ENCODE data around the gene ESYT2.

The ESYT2 gene

DNA sequence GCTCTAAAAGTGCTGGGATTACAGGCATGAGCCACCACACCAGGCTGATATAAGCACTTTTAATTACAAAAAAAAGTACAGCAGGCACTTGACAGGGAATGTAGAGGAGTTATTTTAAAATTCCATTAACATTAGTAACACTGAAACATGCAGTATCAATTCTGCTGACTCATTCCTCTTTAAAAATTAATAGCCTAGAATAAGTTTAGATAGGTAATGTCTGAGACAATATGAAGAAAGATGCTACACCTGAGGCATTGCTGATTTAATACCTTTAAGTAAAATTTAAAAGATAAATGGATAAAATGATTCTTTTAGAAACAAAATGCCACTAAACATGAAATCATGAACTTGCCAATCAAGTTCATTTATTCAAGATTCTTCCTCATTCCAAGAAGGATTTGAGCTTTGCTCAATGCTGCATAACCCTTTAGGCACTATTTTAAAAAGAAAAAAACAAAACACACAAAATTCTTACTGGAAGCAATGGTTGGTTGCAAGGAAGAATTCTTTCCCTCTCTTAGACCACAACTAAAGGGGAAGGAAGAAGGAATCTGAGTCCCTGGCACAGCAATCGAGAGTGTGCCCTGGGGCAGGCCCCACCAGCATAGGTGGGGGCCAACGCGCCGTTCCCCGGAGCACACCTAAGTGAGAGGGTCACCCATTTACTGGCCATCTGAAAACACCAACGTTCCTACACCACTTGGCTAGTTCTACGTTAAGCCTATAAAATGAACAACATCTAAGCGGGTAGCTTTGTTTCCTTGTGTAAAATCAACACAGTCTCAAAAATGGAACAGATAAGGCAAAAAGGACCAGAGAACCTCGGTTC lies 26.6 kb downstream of the ESYT2 start:
- no peak for DNase-seq

DNA sequence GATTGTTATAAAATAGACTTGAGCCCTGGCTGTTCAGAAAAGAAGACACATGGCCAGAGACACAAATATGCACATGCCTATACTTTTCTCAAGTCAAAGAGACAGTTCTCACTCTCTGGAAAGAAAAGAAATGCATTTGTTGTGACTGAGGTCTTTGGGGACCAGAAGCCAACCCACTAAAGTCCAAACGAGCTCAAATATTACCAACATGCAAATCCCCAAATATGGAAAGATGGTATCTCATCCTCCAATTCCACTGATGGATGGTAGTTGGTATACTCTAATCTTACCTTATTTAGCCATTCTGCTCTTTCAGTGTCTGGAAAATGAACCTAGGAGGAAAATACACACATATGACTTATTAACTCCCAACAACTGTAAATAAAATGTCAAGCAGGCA lies 30.6 kb downstream of the ESYT2 start:
- no peak for DNase-seq

DNA sequence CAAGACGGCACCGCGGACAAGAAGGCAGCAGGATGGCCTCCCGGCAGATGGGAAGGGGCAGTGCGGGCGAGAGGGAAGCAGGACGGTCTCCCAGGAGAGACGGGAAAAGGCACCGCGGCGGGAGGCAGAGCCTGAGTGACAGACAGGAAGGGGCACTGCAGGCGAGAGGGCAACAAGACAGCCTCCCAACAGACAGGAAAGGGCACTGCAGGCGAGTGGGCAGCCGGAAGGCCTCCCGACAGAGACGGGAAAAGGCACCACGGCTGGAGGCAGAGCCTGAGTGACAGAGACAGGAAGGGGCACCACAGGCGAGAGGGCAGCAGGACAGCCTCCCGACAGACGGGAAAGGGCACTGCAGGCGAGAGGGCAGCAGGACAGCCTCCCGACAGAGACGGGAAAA lies 32.6 kb downstream of the ESYT2 start:
- DNase-seq: no peak

DNA sequence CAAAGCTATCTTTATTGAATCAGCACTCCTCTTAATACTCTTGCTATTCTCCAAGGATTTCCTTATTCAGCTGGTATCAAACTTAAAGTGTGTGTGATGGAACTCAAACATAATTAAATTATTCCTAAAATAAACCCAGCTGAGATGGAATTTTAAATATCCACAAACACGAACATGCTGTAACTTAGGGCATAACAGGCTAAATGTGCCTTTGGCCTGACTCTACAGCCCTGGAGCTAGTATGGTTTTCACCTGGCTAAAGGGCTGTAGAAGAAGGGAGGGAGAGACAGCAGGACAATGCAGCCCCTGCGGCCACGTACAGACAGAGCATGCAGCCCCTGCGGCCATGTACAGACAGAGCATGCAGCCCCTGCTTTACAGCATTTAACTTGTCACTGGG lies 34.0 kb downstream of the ESYT2 start:
- DNase-seq: no peak

DNA sequence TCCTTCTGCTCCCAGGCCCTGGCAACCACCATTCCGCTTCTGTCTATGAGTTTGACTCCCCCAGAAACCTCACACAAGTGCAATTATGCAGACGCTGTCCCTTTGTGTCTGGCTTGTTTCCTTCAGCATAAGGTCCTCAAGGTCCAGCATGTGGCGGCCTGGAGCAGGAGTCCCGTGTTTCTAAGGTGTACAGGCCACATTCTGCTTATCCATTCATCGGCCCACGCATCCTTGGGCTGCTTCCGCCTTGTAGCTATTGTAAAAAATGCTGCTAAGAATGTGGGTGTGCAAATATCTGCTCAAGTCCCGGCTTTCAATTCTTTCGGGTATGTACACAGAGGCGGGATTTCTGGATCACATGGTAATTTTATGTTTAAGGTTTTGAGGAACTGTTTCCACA lies 38.2 kb downstream of the ESYT2 start:
- DNase-seq: no peak

DNA sequence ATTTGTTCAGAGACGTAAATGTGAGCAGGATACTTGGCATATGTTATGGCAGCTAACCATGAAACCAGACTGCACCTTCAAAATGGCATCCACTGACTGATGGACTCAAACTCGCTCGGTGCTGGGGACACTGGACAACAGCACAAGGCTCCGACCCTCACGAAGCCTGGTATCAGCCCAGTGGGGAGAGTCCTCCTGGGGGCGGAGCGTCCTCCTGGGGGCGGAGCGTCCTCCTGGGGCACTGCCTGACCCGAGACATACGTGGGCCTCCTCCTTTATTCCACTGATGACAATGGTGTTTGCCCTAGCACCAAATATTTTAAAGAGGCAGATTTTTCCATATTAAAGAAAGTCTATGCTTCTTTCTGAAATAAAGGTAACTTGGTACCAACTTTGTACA lies 39.5 kb downstream of the ESYT2 start:
- no peak for DNase-seq

DNA sequence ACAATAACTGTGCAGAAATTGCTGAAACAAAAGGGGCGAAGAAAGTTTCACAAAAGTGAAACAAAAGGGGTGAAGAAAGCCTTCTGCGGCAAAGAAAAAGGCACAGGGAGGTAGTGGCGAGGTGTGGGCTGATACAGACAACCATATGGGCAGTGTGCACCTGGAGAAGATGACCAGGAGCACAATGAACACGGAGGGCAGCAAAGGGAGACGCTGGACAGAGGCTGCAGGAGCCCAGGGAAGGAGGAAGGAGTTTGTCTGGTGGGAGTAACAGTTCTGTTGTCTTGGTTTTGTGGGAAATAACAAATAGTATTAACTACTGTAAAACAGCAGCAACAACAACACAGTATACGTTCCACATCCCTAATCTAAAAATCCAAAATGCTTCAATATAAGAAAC lies 42.4 kb downstream of the ESYT2 start:
- no peak for DNase-seq

DNA sequence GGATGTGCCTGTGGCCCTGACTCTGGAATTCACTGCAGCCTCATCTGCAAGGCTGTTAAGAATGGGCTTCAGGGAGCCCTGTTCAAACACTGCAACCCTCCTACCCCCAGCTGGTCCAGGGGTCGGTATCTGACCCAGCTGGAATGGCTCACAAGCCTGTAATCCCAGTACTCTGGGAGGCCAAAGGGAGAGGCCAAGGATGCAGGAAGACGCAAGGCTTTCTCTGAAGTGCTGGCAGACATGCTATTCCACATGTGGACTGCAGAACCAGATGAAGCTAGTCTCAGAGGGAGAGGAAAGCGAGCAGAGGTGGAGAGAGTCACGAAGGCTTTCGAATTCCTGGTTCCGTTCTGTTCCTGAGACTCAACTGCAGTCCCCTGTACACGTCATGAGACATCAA lies 45.0 kb downstream of the ESYT2 start:
- no peak for DNase-seq

DNA sequence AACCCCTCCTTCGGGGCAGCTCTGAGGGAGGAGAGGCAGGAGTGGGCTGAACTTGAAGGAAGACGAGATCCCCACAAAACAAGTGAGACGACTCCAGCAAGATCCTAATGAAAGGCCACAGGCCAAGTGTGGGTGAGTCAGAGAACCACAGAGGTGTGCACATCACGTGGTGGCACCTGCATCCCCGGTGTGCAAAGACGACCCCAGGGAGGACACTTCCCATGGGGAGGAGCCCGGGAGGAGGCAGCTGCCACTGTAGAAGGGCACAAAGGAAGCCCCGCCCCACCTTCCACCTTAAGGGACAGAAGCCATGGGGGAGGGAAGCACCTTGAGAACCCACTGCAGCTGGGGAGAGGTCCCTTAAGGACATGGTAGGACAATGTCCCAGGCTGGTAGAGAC lies 45.7 kb downstream of the ESYT2 start:
- DNase-seq: no peak

DNA sequence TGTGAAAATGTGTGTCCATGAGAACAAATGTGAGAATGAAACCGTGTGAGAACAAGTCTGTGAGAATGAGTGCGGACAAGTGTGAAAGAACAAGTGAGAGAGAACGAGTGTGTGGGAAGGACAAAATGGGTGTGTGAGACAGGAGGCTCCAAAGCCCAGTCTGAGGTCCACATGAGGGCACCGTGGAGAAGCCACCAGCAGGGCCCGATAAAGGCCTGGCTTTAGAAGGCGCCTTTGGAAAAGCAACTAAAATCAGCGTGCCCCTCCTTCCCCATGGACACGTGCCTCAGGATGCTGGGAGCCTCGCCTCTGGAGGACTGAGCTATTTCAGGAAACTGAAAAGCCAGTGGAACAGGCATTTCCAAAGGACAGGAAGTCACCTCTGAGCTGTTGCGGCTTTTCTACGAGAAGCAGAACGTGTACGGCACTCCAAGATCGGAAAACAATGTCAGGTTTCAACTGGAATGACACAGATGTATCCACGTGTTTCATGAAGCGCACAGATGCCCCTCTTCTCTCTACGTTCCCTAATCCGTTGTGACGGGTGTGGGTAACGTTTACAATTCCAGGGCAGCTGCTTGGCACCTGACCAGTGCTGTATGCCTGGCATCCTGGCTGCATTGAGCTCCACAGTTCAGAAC lies 46.4 kb downstream of the ESYT2 start:
- DNase-seq: no peak

DNA sequence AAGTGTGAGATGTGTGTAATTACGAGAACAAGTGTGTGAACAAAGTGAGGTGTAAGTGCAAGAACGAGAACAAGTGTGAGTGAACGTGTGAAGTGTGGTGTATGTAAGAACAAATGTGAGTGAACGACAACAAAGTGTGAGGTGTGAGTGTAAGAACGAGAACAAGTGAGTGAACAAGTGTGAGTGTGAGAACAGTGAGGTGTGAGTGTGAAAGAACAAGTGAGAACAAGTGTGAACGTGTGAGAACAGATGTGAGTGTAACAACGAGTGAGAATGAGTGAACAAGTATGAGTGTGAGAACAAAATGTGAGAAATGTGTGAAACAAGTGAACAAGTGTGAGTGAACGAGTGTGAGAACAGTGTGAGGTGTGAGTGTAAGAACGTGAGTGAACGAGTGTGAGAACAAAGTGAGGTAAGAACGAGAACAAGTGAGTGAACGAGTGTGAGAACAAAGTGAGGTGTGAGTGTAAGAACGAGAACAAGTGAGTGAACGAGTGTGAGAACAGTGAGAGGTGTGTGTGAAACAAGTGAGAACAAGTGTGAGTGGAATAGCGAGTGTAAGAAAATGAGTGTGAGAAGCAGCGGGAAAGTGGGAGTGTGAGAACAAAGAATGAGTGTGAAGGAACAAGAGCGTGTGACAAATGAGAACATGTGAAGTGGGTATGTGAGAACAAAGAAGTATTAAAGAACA lies 47.2 kb downstream of the ESYT2 start:
- no peak for DNase-seq

DNA sequence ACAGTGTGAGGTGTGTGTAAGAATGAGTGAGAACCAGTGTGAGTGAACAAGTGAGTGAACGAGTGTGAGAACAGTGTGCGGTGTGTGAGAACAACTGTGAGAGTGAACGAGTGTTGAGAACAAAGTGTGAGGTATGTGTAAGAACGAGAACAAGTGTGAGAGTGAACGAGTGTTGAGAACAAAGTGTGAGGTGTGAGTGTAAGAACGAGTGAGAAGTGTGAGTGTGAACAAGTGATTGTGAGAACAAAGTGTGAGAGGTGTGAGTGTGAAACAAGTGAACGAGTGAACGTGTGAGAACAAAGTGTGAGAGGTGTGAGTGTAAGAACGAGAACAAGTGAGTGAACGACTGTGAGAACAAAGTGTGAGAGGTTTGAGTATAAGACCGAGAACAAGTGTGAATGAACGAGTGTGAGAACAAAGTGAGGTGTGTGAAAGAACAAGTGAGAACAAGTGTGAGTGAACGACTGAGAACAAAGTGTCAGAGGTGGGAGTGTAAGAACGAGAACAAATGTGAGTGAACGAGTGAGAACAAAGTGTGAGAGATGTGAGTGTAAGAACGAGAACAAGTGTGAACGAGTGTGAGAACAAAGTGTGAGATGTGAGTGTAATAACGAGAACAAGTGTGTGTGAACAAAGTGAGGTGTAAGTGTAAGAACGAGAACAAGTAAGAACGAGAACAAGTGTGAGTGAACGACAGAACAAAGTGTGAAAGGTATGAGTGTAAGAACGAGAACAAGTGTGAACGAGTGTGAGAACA lies 47.9 kb downstream of the ESYT2 start:
- DNase-seq: no peak

DNA sequence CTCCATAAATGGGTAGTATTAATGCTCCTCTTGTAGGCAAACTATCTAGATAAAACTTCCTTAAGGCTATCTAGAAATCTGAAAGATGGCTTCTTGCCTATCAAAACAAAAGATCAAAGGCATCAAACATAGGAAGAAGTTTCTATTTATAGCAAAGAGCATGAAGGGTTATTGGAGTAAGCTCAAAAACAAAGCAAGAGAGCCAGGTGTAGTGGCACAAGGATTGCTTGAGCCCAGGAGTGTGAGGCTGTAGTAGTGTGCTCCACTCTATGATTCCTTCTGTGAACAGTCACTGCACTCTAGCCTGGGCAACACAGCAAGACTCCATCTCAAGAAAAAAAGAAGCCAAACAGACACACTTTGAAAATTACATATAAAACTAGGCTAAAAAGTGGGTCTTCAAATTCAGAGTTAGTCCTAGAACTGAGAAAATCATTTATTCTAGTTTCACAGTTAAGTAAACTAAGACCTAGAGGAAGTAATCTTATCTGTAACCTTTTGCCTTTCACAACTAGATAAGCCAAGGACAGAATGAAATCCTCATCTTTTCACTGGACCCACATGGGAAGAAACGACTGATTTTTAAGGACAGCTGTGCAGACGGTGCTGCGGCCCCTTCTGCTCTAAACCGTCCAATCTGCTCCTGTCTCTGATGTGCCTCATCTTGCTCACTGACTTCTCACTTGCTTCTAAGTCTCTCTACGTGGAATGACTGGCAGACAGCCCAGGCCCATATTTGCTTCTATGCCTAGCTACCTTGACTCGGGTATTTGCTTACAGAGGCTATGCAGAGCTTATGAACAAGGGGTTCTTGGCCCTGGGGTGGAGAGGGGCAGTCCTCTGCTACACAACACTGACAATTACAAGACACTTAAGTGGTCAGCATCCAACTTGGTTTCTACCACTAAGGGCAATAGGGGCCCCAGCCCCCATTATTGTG lies 50.0 kb downstream of the ESYT2 start:
- DNase-seq: no peak

DNA sequence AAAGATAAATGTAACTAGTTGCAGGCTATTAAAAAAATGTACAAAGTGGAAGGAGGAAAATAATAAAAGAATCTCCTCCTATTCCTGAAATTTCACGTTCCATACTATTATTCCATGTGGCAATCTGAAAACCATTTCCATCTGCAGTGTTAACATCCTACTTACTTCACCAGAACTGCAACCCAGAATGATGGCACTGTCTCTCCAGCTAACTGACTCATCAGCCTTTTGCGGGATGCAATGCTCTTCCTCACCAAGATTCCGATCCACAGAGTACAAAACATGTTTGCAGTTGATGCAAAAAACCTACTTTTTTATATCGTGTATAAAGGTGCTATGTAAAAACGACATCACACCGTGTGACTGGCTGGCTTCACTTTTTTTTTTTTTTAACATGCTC lies 50.8 kb downstream of the ESYT2 start:
- no peak for DNase-seq

DNA sequence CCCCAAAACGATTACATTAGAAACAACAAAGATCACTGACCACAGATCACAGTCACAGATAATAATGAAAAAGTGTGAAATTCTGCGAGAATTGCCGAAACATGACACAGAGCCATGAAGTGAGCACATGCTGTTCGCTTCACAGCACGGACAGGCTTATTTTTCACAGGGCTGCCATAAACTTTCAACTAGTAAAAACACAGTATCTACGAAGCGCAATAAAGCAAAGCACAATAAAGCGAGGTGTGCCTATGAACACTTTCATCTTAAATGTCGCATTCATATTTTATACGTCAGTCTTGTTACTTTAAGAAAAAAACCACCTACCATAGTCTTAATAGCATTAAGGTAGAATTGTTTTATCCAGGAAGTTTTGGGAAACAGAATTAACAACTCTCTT lies 51.5 kb downstream of the ESYT2 start:
- no peak for DNase-seq

DNA sequence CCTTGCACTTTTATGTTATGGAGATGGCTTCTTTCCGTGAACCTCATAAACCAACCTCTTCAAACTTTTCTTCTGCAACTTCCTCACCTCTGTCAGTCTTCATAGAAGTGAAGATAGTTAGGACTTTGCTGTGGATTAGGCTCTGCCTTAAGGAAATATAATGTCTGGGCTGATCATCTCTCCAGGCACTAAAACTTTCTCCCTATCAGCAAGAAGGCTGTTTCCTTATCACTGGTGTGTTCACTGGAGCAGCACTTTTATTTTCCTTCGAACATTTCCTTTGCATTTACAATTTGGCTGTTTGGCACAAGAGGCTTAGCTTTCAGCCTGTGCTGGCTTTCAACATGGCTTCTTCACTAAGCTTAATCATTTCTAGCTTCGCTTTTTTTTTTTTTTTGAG lies 52.8 kb downstream of the ESYT2 start:
- DNase-seq: no peak

DNA sequence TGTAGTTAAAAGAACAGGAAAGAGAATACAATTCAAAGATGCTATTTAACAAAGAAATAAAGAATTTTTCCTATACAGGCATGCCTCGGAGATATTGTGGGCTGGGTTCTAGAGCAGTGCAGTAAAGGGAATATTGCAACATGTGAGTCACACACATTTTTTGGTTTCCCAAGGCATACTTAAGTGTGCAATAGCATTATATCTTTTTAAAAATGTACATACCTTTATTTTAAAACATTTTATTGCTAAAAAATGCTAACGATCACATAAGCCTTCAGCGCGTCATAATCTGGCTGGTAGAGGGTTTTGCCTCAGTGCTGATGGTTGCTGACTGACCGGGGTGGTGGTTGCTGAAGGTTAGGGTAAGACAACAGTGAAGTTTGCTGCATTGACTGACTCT lies 54.4 kb downstream of the ESYT2 start:
- no peak for DNase-seq

DNA sequence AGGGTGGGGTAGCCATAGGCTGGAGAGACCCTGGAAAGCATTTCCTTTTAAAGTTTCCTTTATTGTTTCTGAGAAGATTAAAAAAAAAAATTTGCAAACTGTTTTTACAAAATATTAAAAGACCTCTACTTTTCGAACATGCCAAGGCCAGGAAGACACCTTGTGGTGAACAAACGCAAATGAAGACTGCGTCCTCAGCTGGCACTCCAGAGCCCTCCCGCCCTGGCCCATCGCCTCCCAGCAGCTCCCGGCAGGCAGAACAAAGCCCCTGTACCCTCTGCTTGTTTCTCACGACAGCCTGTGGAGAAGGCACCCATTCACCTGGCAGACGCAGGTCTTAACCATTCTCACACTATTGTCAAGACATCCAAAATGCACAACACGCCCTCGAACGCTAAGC lies 56.4 kb downstream of the ESYT2 start:
- no peak for DNase-seq

DNA sequence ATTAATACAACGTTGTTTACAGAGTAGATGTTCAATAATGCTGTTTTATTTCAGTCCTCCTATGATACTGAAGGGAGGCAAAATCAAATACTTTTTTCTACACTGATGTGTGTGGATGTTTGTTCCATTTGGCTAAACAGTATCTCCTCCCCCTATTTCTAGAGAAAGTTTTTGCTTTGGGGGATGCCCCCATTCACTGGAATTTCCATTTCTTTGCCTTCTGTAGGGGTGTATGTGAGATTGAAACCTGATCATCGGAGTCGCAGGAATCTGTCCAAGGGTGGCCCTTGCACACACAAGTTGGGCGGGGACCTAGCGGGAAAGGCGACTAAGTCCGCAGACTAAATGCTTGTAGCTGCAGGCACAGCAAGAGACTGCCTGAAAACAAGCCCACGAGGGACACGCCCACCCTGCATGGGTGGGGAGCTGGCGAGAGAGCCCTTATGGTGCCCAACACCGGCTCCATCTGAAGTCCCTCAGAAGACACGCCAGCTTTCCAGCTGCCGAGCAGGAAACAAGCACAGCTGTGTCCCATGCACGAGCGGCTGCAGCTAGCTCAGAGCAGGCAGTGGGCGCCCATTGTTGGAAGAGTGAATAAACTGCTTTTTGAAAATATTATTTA lies 58.0 kb downstream of the ESYT2 start:
- DNase-seq: no peak

DNA sequence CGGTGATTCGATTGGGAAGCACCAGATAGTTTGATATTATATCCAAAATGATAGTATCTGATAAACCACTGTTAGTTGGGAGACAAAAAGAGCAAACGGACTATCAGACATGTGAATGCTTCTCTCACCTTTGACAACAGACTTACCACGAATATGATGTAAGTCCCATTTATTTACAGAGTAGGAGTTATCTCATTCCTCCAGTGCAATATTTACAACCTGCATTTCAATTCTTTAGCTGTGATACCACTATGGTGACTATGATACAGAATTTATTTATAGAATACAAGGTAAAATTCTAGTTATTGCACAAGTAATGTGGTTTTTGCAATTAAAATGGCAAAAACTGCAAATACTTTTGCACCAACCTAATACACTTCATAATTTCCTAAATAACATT lies 61.6 kb downstream of the ESYT2 start:
- no peak for DNase-seq

DNA sequence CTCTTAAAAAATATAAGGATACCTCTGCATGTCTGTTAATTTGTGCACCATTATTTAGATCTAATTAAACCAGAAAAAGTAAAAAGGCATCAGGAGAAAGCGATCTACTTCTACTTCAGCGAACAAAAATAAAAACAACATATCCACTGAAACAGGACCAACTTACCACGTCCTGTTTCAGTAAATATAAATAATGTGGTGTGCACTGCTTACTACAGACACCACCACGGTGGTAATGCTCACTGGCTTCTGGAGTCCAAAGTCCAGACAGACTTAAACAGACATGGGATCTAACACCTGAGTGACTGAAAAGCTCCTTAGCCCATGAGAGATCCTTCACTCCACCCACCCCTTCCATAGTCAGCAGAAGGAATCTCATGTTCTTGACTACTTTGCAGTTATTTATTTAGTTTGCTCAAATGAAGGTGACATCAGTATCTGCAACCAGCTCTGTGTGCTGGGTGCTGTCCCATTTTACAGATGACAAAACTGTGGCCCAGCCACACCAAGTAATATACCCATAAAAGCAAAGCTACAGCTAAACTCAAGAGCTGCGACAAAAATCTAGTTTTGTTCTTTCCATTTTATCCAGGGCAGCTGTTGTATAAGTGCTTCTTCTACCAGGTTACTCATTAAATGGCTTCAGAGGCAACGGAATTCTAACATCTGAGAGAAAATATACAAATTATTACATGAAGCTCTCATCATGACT lies 62.6 kb downstream of the ESYT2 start:
- DNase-seq: no peak
